A673 (cell line): ENCODE measurements around the gene HIC2. TPM values are rescaled to one million over a fixed set of nuclear protein-coding genes. Genes with fewer than 3 reads are reported as not detected.
"Not testable (repeated sequence)": the region's sequence is repeated elsewhere in the genome, so short reads cannot be mapped to it uniquely, and the experiment has no call there.

ENCODE experiments used
- BruUV-seq: library from RNA; stranded (reverse); fragments of 400-500 nt; replicated peaks from 2 replicates; lab custom pipeline; 2021; lab: Mats Ljungman, UMichigan
- CTCF ChIA-PET: fragments of 300-600 bp; sonication (Branson Sonifier 250); formaldehyde crosslinking; loops from one replicate; lab custom pipeline; 2022; ENCODE audit warnings: antibody characterized with exemption; lab: Charles Lee
- POLR2A ChIA-PET: fragments of 300-600 bp; sonication (Branson Sonifier 250); formaldehyde crosslinking; loops from one replicate; lab custom pipeline; 2022; ENCODE audit warnings: antibody characterized with exemption; ENCODE audit not compliant: low non-redundant PET; lab: Charles Lee
- DNase-seq: peaks from one replicate; pipeline ENCODE4 v3.0.0-alpha.2; 2015; ENCODE audit warnings: low spot score
- H3K27ac ChIP-seq: fragments of 200-600 bp; sonication (generic); 2 replicates; pipeline ENCODE4 v1.5.1; 2016; ENCODE audit warnings: mixed run types, low read depth, mild to moderate bottlenecking, mixed read lengths, antibody characterized with exemption, low read length; ENCODE audit not compliant: poor library complexity, severe bottlenecking
- H3K27me3 ChIP-seq: fragments of 200-600 bp; sonication (generic); replicated peaks from 2 replicates; pipeline ENCODE4 v1.6.1; 2017; ENCODE audit warnings: mixed run types, low read depth, mild to moderate bottlenecking, mixed read lengths, antibody characterized with exemption, low read length; ENCODE audit not compliant: insufficient read depth, poor library complexity
- H3K36me3 ChIP-seq: fragments of 200-600 bp; sonication (generic); 2 replicates; pipeline ENCODE4 v1.6.1; 2016; ENCODE audit warnings: mixed run types, mild to moderate bottlenecking, mixed read lengths, antibody characterized with exemption, low read length; ENCODE audit not compliant: insufficient read depth, poor library complexity, severe bottlenecking
- H3K4me1 ChIP-seq: fragments of 200-600 bp; sonication (generic); 2 replicates; pipeline ENCODE4 v1.6.1; 2017; ENCODE audit warnings: mixed run types, mild to moderate bottlenecking, mixed read lengths, antibody characterized with exemption, low read length; ENCODE audit not compliant: insufficient read depth, poor library complexity, severe bottlenecking
- H3K4me3 ChIP-seq: fragments of 200-600 bp; sonication (generic); 2 replicates; pipeline ENCODE4 v1.5.1; 2016; ENCODE audit warnings: low read depth, mixed run types, mild to moderate bottlenecking, mixed read lengths, low read length; ENCODE audit not compliant: poor library complexity, severe bottlenecking
- H3K9me3 ChIP-seq: fragments of 200-600 bp; sonication (generic); 2 replicates; pipeline ENCODE4 v1.6.1; 2016; ENCODE audit warnings: mixed run types, low read depth, mild to moderate bottlenecking, mixed read lengths, antibody characterized with exemption, low read length; ENCODE audit not compliant: poor library complexity, severe bottlenecking
- intact Hi-C: fragments of 100-400 bp; cut with micrococcal nuclease; formaldehyde crosslinking; loops from one replicate; pipeline ENCODE4 v1.10.0; 2022; ENCODE audit not compliant: unreplicated experiment
- total RNA-seq: library from RNA; stranded (reverse); gene quantifications from 2 replicates; pipeline ENCODE4 v1.2.3, GENCODE V29; 2021

The HIC2 gene
- total RNA-seq, 1 experiment from 2014 or later: 11.3 TPM

DNA sequence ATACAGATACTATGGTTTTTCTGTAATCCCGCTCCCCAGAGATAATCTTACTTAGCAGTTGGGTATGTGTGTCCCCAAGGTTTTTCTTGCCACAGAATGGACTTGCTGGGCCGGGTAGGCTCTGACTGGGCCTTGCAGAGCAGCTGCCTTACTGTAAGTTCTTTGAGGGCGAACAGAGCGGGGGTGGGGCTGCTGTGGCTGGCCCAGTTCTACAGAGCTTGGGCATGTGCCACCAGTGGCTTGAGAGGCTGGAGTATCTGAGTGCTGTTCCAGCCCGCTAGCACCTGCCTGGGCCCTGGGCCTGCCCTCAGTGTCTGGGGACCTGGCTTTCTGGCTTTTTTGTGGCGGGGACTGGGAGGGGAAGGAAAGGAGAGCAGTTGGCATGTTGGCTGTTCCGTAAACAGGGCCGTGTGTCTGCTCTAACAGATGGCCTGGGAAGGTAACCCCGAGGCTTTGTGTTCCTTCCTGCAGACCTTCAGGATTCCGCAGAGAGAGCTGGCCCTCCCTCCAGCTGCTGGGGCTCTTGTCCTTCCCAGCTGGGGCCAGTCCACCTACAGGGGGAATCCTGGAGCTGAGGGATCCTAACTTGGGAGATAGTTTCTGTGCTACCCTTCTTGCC, 23.0 kb downstream of the HIC2 start:
- intact Hi-C loops, H3K9me3 ChIP-seq, H3K4me3 ChIP-seq, DNase-seq, H3K4me1 ChIP-seq, CTCF ChIA-PET, H3K36me3 ChIP-seq, H3K27ac ChIP-seq, POLR2A ChIA-PET, H3K27me3 ChIP-seq, BruUV-seq: not testable (repeated sequence)

DNA sequence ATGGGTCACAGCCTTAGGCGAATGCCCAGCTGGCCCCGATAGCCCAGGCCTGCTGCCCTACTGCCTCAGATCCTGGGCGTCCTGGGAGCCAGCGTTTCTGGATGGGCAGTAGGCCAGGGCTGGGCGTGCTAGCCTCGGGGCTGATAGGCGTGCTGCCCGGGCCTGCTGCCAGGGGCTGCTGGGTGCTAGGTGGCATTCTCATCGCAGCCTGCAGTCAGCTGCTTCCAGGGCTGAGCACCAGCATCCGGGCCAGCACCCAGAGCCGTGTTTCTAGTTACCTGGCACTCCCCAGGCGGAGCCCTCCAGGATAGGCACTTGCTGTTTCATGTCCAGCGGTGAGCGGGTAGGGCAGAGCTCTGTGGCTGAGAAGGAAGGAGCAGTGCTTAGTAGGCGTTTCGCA, 23.5 kb downstream of the HIC2 start:
- H3K9me3 ChIP-seq, H3K36me3 ChIP-seq, BruUV-seq, POLR2A ChIA-PET, H3K27me3 ChIP-seq, DNase-seq, H3K27ac ChIP-seq, H3K4me3 ChIP-seq, intact Hi-C loops, H3K4me1 ChIP-seq, CTCF ChIA-PET: not testable (repeated sequence)

GRCh38 chr22:21441170-21441569, 24.0 kb downstream of the HIC2 start:
- POLR2A ChIA-PET, H3K36me3 ChIP-seq, BruUV-seq: not testable (repeated sequence)

DNA sequence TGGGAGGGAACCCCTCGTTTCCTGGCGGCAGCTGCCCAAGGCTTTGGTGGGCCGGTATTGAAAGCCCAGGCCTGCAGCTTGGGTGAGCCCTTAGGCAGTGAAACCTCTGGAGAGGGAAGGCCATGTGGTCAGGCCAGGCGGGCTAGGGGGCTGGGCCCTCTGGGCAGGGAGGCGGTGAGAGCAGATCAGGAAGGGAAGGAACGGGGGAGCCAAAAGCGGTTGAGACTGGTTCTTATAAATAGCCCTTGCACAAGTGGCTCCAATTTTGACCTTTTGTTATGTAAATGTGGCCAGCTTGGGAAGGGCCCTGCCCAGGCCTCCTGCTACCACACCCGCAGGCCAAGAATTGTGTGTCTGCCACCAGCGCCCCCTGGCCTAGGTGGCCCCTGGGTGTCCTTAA, 25.0 kb downstream of the HIC2 start:
- H3K36me3 ChIP-seq, H3K27ac ChIP-seq, BruUV-seq, CTCF ChIA-PET, H3K4me3 ChIP-seq, POLR2A ChIA-PET, DNase-seq, H3K4me1 ChIP-seq, H3K9me3 ChIP-seq, intact Hi-C loops, H3K27me3 ChIP-seq: not testable (repeated sequence)

More at GRCh38 chr22:21441170-21441569, 24.0 kb downstream of the HIC2 start:
- H3K4me3 ChIP-seq, H3K9me3 ChIP-seq, DNase-seq, H3K27me3 ChIP-seq, H3K4me1 ChIP-seq, CTCF ChIA-PET, H3K27ac ChIP-seq, intact Hi-C loops: not testable (repeated sequence)

- BruUV-seq, CTCF ChIA-PET, H3K4me1 ChIP-seq, POLR2A ChIA-PET, H3K27ac ChIP-seq, H3K9me3 ChIP-seq, H3K27me3 ChIP-seq, H3K36me3 ChIP-seq, H3K4me3 ChIP-seq, DNase-seq, intact Hi-C loops: not testable (repeated sequence)
Observed at GRCh38 chr22:21442646-21443045, 25.5 kb downstream of the HIC2 start.
